ENCODE measurements around the gene PCDHGB2. TPM values are rescaled to one million over a fixed set of nuclear protein-coding genes. Genes with fewer than 3 reads are reported as not detected.

The PCDHGB2 gene
- total and polyA plus RNA-seq, 2 of the 4 experiments (the other 2 are of a cell fraction) = 2.6 to 3.0 TPM

DNA sequence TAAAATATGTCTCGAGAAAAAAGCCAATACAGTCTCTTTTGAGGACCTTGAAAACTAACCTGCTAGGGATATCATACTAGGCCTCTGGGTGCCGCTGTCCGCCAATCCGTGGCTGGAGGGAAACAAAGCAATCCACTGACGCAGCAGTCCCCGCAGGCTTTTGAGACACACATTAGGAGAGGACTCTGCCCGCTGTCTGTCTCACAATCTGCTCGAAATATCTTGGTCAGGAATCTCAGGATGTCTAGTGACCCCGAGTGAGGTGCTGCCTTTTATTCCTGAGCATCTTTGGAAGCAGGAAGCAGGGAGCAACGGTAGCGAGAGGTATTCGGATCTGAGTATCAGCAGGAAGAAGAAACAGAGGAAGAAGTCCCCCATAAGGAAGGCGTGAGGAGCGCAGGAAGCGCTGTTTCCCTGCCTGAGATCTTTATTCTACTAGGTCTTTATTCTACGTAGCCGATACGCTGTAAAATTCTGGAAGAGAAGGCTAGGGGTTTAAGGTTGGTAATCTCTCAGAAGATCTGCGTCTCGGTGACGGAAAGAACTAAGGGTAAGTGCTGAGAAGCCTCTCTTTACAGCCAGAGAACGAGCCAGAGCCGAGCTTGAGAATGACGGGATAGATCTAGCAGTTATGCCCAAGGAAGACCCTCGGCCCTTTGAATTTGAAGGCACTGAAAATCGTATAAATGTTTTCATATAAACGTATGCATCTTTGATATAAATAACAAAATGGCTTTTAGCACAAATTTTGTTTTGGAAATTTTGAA lies 33.5 kb upstream of the PCDHGB2 start:
- no peak overlapping the region; the same call in 2 of the 3 replicates for H2BK15ac ChIP-seq (ENCODE audit: low read depth, low read length)
- no peaks in the 10 kb centered on the region for H3K9me1 ChIP-seq (ENCODE audit: insufficient read depth, low read length)
- H3K4ac ChIP-seq (ENCODE audit: low read depth, low read length) = peak overlapping the region; percentile 96
- ChIA-PET CTCF (interaction anchor here (0.6 to 1.1 kb wide), 5 partner anchors 11 to 234 kb away, joined by 3 to 4 read pairs (median 3); no protein-coding TSS in a partner anchor), POLR2A (ENCODE audit: unreplicated experiment) (no interaction called here)
- no peak overlapping the region for H2AK5ac ChIP-seq (ENCODE audit: low read depth, low read length)
- ATAC-seq (ENCODE audit: low read depth) (peak; percentile 98), DNase-seq (peak; percentile 82)
- peak overlapping the region; percentile 99 for H4K5ac ChIP-seq (ENCODE audit: low read depth, low read length)
- peaks cover 15% of the 10 kb centered on the region; the same call in 1 of the 2 replicates for H3K9me3 ChIP-seq (ENCODE audit: control insufficient read depth, insufficient read depth, low read length)
- peak overlapping the region; percentile 89 for H2BK120ac ChIP-seq (ENCODE audit: low read depth, low read length)
- in situ Hi-C loops (cut with MboI; ENCODE audit: low sequenced_read_pairs) = loop anchor here (5.0 kb wide), 1 partner anchor 236 kb away; no protein-coding TSS in a partner anchor
- BruUV-seq (replicated peaks) = no TSS peak
- H3K36me3 ChIP-seq (ENCODE audit: control insufficient read depth, insufficient read depth, low read length) = peaks cover 2% of the 10 kb centered on the region
- peak overlapping the region; percentile 87 for H2BK5ac ChIP-seq (ENCODE audit: low read depth, low read length, poor library complexity, severe bottlenecking)
- H3K56ac ChIP-seq (ENCODE audit: extremely low read depth, insufficient read depth, low read length) = peak overlapping the region; percentile 88
- H3K4me2 ChIP-seq (ENCODE audit: low read depth, low read length) = peak overlapping the region; percentile 97
- H4K20me1 ChIP-seq (ENCODE audit: insufficient read depth, low read length) = no peaks in the 10 kb centered on the region
- H2BK20ac ChIP-seq (ENCODE audit: low read depth, low read length) = 0 out of 2 replicates have a peak overlapping the region, but pooled peaks have one; percentile 6
- H3K79me1 ChIP-seq (ENCODE audit: low read depth in 1 of 2, low read length in 2 of 2) = no peaks in the 10 kb centered on the region; a peak in 1 of 4 replicates
- H3K14ac ChIP-seq (replicated peaks; ENCODE audit: low read depth, low read length) = peak overlapping the region; percentile 98
- peak overlapping the region; percentile 85 for H3K4me3 ChIP-seq (ENCODE audit: insufficient read depth, low read depth, low read length)
- H3K27me3 ChIP-seq (ENCODE audit: control insufficient read depth, insufficient read depth, low read length) = no peaks in the 10 kb centered on the region
- no peak overlapping the region for H2AK9ac ChIP-seq (replicated peaks; ENCODE audit: low read depth, low read length, poor library complexity)
- H2AFZ ChIP-seq (replicated peaks; ENCODE audit: low read length, poor library complexity) = peak overlapping the region; percentile 95
- peak overlapping the region; percentile 84 for H4K91ac ChIP-seq (ENCODE audit: insufficient read depth, low read depth, low read length)
- dilution Hi-C loops (cut with HindIII; ENCODE audit: low sequenced_read_pairs, unreplicated experiment) = no loop called here
- peak overlapping the region; percentile 96 for H3K27ac ChIP-seq (ENCODE audit: insufficient read depth, low read length)
- peak overlapping the region; percentile 98 for H3K18ac ChIP-seq (ENCODE audit: low read depth, low read length)
- 8% methylated on average over 12 of the region's 27 CpGs; no CpG with 5 or more reads in 1 of the 2 experiments for WGBS, 2 experiments (ENCODE audit: extremely low coverage in 2 of 2, insufficient read length in 1 of 2)
- intact Hi-C loops (cut with micrococcal nuclease) = loop anchor here (1.0 to 5.0 kb wide), 3 partner anchors 36 to 238 kb away; partner anchors contain the start of genes PCDHGA10 and PCDHGA5
- H3K9ac ChIP-seq (ENCODE audit: low read depth, low read length) = peak overlapping the region; percentile 100
- no peaks in the 10 kb centered on the region for H3K4me1 ChIP-seq (ENCODE audit: control insufficient read depth, insufficient read depth, low read length)
- H4K8ac ChIP-seq (ENCODE audit: low read depth in 2 of 2, low read length in 2 of 2) = peak overlapping the region; percentile 47 to 94
- H3K23ac ChIP-seq (ENCODE audit: low read depth, low read length) = peak overlapping the region; percentile 85
- TF ChIP-seq CHD1 (IDR thresholded peaks at IDR 0.05; ENCODE audit: low read depth, low read length) (no peak), RFX5 (IDR thresholded peaks at IDR 0.05; ENCODE audit: low read depth, low read length) (no peak), MXI1 (IDR thresholded peaks at IDR 0.05; ENCODE audit: borderline replicate concordance, low read depth, low read length) (no peak), RCOR1 (IDR thresholded peaks at IDR 0.05; ENCODE audit: insufficient replicate concordance, low read length) (no peak), MAFK (IDR thresholded peaks at IDR 0.05; ENCODE audit: low read depth, low read length) (peak; percentile 48; the same call in 1 of the 2 replicates), FOS (IDR thresholded peaks at IDR 0.05; ENCODE audit: low read depth, low read length) (no peak), CEBPB (IDR thresholded peaks at IDR 0.05; ENCODE audit: low read depth, low read length) (no peak), SMC3 (IDR thresholded peaks at IDR 0.05; ENCODE audit: low read depth, low read length) (peak; percentile 37), BHLHE40 (IDR thresholded peaks at IDR 0.05; ENCODE audit: low read depth, low read length) (no peak), RAD21 (IDR thresholded peaks at IDR 0.05; ENCODE audit: low read length) (peak; percentile 64)
- TF ChIP-seq, protein P1, sequence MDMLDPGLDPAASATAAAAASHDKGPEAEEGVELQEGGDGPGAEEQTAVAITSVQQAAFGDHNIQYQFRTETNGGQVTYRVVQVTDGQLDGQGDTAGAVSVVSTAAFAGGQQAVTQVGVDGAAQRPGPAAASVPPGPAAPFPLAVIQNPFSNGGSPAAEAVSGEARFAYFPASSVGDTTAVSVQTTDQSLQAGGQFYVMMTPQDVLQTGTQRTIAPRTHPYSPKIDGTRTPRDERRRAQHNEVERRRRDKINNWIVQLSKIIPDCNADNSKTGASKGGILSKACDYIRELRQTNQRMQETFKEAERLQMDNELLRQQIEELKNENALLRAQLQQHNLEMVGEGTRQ (IDR thresholded peaks at IDR 0.05; ENCODE audit: low read depth, low read length) = no peak
- TF ChIP-seq, protein P2, sequence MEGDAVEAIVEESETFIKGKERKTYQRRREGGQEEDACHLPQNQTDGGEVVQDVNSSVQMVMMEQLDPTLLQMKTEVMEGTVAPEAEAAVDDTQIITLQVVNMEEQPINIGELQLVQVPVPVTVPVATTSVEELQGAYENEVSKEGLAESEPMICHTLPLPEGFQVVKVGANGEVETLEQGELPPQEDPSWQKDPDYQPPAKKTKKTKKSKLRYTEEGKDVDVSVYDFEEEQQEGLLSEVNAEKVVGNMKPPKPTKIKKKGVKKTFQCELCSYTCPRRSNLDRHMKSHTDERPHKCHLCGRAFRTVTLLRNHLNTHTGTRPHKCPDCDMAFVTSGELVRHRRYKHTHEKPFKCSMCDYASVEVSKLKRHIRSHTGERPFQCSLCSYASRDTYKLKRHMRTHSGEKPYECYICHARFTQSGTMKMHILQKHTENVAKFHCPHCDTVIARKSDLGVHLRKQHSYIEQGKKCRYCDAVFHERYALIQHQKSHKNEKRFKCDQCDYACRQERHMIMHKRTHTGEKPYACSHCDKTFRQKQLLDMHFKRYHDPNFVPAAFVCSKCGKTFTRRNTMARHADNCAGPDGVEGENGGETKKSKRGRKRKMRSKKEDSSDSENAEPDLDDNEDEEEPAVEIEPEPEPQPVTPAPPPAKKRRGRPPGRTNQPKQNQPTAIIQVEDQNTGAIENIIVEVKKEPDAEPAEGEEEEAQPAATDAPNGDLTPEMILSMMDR (conservative IDR thresholded peaks at IDR 0.05; ENCODE audit: low read depth, low read length) = peak; percentile 81
- TF ChIP-seq, protein P3, sequence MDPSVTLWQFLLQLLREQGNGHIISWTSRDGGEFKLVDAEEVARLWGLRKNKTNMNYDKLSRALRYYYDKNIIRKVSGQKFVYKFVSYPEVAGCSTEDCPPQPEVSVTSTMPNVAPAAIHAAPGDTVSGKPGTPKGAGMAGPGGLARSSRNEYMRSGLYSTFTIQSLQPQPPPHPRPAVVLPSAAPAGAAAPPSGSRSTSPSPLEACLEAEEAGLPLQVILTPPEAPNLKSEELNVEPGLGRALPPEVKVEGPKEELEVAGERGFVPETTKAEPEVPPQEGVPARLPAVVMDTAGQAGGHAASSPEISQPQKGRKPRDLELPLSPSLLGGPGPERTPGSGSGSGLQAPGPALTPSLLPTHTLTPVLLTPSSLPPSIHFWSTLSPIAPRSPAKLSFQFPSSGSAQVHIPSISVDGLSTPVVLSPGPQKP (IDR thresholded peaks at IDR 0.05; ENCODE audit: borderline replicate concordance, low read depth, low read length) = no peak

Measured in IMR-90 (cell line).